PC-3 (cell line): Measurements from ENCODE around the gene TTC23.

Experiments used
- CTCF ChIP-seq: fragments of 300-600 bp; sonication (generic); conservative IDR thresholded peaks from 2 replicates; pipeline ENCODE4 v1.5.1; 2017; ENCODE audit warnings: antibody characterized with exemption, low read depth, mild to moderate bottlenecking, low read length
- EZH2phosphoT487 ChIP-seq: fragments of 300-600 bp; sonication (generic); IDR thresholded peaks from 2 replicates; pipeline ENCODE4 v1.6.1; 2018; ENCODE audit warnings: mild to moderate bottlenecking, antibody characterized with exemption, low read length, borderline replicate concordance

DNA sequence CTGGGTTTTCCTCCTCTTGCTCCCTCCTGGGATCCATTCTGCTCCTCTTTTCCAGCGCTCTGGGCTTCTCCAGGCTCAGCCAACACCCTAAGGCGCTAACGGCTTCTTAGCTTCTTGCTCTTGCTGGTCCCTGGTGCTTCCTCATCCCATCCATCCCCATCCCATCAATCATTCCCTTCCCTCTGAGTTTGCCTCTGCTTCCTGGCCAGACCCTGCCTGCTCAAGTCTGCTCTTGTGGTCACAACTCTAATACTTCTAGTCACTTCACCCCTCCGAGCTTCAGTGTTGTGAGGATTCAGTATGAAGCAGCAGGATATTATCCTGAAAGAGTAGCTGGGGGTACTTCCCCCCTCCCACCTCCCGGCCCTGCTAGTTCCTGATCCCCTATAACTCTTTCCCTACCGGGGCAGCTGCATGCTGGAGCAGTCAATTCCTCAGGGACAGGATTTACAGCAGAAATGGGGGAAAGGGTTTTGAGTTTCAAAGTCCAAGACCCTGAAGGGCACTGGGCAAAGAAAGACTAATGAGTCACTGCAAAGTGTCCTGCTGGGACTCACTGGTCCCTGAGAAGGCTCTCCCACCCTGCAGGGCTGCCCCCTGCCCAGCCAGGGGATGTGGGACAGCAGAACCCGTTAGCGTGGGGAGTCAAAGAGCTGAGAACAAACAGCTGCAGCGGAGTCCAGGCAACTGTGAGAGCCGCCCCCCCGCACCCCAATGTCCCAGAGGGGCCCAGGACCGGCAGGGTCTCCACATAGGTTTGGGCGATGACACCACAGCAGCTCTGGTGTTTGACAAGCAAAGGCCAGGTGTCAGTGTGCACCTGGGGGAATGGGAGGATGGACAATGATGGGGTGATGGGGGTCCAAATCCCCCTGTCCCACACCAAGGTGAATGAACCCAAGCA, 146.8 kb downstream of the TTC23 start:
- TF ChIP-seq CTCF = no peak
- no peak for TF ChIP-seq EZH2phosphoT487
